Right lobe of liver (tissue), 6 donors: ENCODE results near the gene MSH3. TPM values are rescaled to one million over a fixed set of nuclear protein-coding genes. Genes with fewer than 3 reads are reported as not detected.
A peak's percentile ranks its signal among the peaks of the same experiment; 100 is the strongest.

Experiments used
- ATAC-seq, 4 donors: fragments of 200-7000 bp; cut with Tn5 transposase; one replicate each; pipeline ENCODE4 v1.9.1; 2020; ENCODE audit warnings: mild to moderate bottlenecking in 4 of 4, moderate library complexity in 4 of 4
- DNase-seq, 3 donors: peaks; one replicate each; pipeline ENCODE4 v3.0.0-alpha.2; 2020
- H3K27ac ChIP-seq, 3 donors: fragments of 200-600 bp; one replicate each; pipeline ENCODE4 v1.8.0; 2022
- H3K27me3 ChIP-seq, 2 donors: fragments of 200-600 bp; one replicate each; pipeline ENCODE4 v1.8.0; 2022
- H3K36me3 ChIP-seq, 4 donors: fragments of 200-600 bp; sonication (generic) in 1 of 4; one replicate each; pipeline versions ENCODE4 v1.5.1 to v1.8.0; 2017 to 2022; ENCODE audit warnings: control low read depth in 1 of 4
- H3K4me1 ChIP-seq, 4 donors: fragments of 200-600 bp; sonication (generic) in 1 of 4; one replicate each; pipeline versions ENCODE4 v1.5.1 to v1.8.0; 2017 to 2022; ENCODE audit warnings: control low read depth in 1 of 4
- H3K4me3 ChIP-seq, 3 donors: fragments of 200-600 bp; one replicate each; pipeline ENCODE4 v1.8.0; 2022
- H3K9me3 ChIP-seq, 4 donors: fragments of 200-600 bp; sonication (generic) in 1 of 4; one replicate each; pipeline versions ENCODE4 v1.5.1 to v1.8.0; 2017 to 2022; ENCODE audit warnings: control low read depth in 1 of 4
- POLR2A ChIP-seq: fragments of 450-650 bp; IDR thresholded peaks from one replicate; pipeline ENCODE4 v1.6.1; 2017; ENCODE audit warnings: antibody characterized with exemption, mild to moderate bottlenecking
- WGBS: methylation state at CpG from one replicate; pipeline ENCODE4 v1.1.6; 2018; ENCODE audit warnings: low coverage, low lambda C conversion rate; ENCODE audit not compliant: insufficient coverage; ENCODE audit errors: missing lambda C conversion rate; 5-methylcytosine and 5-hydroxymethylcytosine counted together
- intact Hi-C, 2 donors: fragments of 100-400 bp; cut with DNase I; formaldehyde crosslinking; loops; one replicate each; pipeline versions ENCODE4 v1.11.2 to v1.14.1; 2022
- total RNA-seq, 6 experiments: library from RNA; depleted of rRNA in 2 of 6; stranded (reverse); fragments of >200 nt in 2 of 6; fragmentation: NEBNext Ultra II Directional in 3 of 6; extraction: Animal tissue kit (Norgen Biotek cat#: 25700) in 3 of 6; gene quantifications; one replicate each; pipeline versions ENCODE4 v1.1.0 to v1.2.4, GENCODE V29; 2016 to 2023
- TF ChIP-seq, protein P1 (sequence below), 4 donors: fragments of 200-600 bp in 3 of 4; fragments of 450-650 bp in 1 of 4; IDR thresholded peaks; one replicate each; pipeline versions ENCODE4 v1.5.1 to v1.8.0; 2016 to 2022; ENCODE audit warnings: antibody characterized with exemption in 4 of 4, mild to moderate bottlenecking in 2 of 4
- donor health status: DM: no; HTN: yes; CAD: no.
- donor health status: DM: no; HTN: no; CAD: no.
- donor health status: DM: no; HTN: no; CAD: no.
- donor health status: DM: no; HTN: yes; CAD: no.
- donor health status: DM: no; HTN: yes; CAD: no.

Gene MSH3
- total RNA-seq, 6 experiments from 2014 or later = 7.8 to 13.1 (median 10.8) TPM

DNA sequence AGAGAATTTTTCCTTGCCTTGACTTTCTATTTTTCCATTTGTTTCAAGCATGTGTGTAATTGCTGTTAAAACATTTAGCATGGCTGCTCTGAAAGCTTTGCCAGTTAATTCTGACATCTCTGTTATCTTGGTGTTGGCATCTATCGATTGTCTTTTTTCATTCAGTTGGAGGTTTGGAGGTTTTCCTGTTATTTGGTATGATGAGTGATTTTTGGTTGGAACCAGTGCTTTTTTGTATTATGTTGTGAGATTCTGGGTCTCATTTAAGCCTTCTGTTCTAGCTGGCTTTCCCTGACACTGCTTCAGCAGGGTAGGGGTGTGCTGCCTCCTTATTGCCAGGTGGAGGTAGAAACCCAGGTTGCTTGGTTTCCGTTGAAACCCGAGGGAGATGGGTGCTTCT is 41.2 kb downstream of the MSH3 start:
- Histone ChIP-seq H3K36me3 (no peaks in the 10 kb centered on the region), H3K9me3 (no peaks in the 10 kb centered on the region), H3K4me1 (no peaks in the 10 kb centered on the region), H3K4me3 (no peak overlapping the region), H3K27ac (no peak overlapping the region), H3K27me3 (no peaks in the 10 kb centered on the region)
- DNase-seq = no peak
- intact Hi-C loops = no loop called here
- ATAC-seq = no peak
- TF ChIP-seq, protein P1, sequence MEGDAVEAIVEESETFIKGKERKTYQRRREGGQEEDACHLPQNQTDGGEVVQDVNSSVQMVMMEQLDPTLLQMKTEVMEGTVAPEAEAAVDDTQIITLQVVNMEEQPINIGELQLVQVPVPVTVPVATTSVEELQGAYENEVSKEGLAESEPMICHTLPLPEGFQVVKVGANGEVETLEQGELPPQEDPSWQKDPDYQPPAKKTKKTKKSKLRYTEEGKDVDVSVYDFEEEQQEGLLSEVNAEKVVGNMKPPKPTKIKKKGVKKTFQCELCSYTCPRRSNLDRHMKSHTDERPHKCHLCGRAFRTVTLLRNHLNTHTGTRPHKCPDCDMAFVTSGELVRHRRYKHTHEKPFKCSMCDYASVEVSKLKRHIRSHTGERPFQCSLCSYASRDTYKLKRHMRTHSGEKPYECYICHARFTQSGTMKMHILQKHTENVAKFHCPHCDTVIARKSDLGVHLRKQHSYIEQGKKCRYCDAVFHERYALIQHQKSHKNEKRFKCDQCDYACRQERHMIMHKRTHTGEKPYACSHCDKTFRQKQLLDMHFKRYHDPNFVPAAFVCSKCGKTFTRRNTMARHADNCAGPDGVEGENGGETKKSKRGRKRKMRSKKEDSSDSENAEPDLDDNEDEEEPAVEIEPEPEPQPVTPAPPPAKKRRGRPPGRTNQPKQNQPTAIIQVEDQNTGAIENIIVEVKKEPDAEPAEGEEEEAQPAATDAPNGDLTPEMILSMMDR (IDR thresholded peaks at IDR 0.05) = no peak
- no peak for TF ChIP-seq POLR2A
- WGBS = no CpG with 5 or more reads among the region's 3 CpGs

DNA sequence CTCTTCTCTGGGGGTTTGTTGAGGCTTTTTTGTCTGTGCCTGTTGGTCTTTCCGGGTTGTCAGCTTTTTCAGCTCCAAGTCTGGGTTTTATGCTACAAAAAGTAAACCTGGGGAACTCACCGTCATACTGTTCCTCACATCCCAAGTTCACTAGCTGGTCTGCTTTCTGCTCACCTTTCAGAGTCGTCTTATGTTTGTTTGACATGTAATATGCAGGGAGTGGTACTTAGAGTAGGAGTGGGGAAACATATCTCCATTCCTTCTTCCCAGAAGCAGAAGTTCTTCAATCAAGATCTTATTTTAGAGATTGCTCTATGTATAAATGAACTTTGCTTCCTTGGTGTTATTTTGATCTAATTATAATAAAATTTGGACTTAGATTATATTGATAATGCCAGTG is 42.0 kb downstream of the MSH3 start:
- TF ChIP-seq, protein P1 (IDR thresholded peaks at IDR 0.05) = no peak
- TF ChIP-seq POLR2A = no peak
- no peaks in the 10 kb centered on the region for H3K4me1 ChIP-seq
- no peaks in the 10 kb centered on the region for H3K9me3 ChIP-seq
- H3K27ac ChIP-seq = no peak overlapping the region
- no peaks in the 10 kb centered on the region for H3K27me3 ChIP-seq
- no peak overlapping the region for H3K4me3 ChIP-seq
- intact Hi-C loops = no loop called here
- WGBS = 86% methylated on average over 2 of the region's 3 CpGs
- DNase-seq (no peak), ATAC-seq (no peak)
- H3K36me3 ChIP-seq = no peaks in the 10 kb centered on the region

DNA sequence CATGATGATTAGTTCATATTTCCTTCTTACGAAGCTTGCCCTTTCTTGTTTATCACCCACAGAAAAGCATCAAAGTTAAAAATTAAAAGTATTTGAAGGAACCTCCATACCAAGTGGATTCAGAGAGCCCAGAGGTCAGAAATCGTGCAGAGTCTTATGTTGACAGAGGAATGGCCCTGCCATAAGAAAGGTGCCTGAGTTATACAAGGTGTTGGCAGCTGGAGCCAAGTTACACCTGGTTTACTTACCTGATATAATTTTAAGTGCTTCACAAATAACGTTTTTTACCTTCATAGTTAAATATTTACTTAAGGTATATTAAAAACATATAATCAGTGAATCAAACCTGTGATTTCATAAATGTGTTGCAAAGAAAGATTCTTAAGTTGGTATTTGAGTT is 42.6 kb downstream of the MSH3 start:
- DNase-seq (no peak), ATAC-seq (no peak)
- H3K27me3 ChIP-seq = no peaks in the 10 kb centered on the region
- intact Hi-C loops = no loop called here
- no peaks in the 10 kb centered on the region for H3K36me3 ChIP-seq
- no peaks in the 10 kb centered on the region for H3K4me1 ChIP-seq
- no peak overlapping the region for H3K27ac ChIP-seq
- H3K9me3 ChIP-seq = no peaks in the 10 kb centered on the region
- H3K4me3 ChIP-seq = no peak overlapping the region
- TF ChIP-seq, protein P1 (IDR thresholded peaks at IDR 0.05) = no peak
- no peak for TF ChIP-seq POLR2A
- WGBS = 76% methylated on average over 3 of the region's 3 CpGs

DNA sequence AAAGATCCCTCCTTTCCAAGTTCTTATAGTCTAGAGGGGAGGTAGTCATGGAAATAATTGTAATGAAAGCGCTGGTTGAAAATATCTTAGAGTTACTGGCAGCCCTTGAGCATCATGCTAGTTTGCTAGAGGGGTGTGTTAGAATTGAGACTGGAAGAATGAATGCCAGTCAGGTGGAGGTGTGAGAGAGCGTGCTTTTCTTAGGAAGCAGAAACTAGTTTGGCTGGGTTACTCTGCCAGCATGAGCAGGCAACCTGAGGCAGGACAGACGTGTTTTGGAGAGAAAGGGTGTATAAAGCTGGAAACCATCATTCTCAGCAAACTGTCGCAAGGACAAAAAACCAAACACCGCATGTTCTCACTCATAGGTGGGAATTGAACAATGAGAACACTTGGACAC is 43.9 kb downstream of the MSH3 start:
- Histone ChIP-seq H3K36me3 (no peaks in the 10 kb centered on the region), H3K4me1 (no peaks in the 10 kb centered on the region), H3K4me3 (no peak overlapping the region), H3K9me3 (no peaks in the 10 kb centered on the region), H3K27me3 (no peaks in the 10 kb centered on the region), H3K27ac (no peak overlapping the region)
- intact Hi-C loops = no loop called here
- WGBS = 88% methylated on average over 5 of the region's 5 CpGs
- ATAC-seq (no peak), DNase-seq (no peak)
- TF ChIP-seq, protein P1 (IDR thresholded peaks at IDR 0.05) = no peak
- no peak for TF ChIP-seq POLR2A

DNA sequence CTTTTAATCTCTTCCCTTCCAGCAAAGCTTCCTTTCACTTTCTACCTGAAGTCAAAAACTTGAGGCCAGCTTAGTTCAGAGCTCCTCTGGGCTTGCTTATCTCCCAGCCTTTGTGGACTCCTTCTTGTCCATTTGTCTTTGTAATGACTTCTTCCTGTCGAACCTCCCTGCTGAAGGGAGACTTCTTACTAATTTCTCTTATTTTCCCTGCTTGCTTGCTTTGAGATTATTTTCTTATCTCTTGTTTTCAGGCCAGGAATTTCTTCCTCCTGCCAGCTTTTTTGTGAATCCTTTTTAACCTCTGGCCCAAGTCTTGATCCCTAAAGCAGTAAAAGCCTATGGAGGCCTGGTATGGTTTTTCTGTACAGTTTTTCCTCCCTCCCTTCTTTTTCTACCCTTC is 47.1 kb downstream of the MSH3 start:
- Histone ChIP-seq H3K27ac (no peak overlapping the region), H3K36me3 (no peaks in the 10 kb centered on the region), H3K9me3 (no peaks in the 10 kb centered on the region), H3K27me3 (no peaks in the 10 kb centered on the region), H3K4me1 (peaks cover 0 to 7% (median 0%) of the 10 kb centered on the region in 4 donors), H3K4me3 (no peak overlapping the region)
- intact Hi-C loops = no loop called here
- ATAC-seq (peak in 3 of 4 donors; percentile 20 to 40 (median 35)), DNase-seq (no peak)
- TF ChIP-seq, protein P1 (IDR thresholded peaks at IDR 0.05) = no peak
- TF ChIP-seq POLR2A = no peak
- 53% methylated on average over 1 of the region's 1 CpG for whole genome bisulfite sequencing
